H7 (cell line): ENCODE measurements around the gene KIF19. TPM values are rescaled to one million over a fixed set of nuclear protein-coding genes. Genes with fewer than 3 reads are reported as not detected.
A peak's percentile ranks its signal among the peaks of the same experiment; 100 is the strongest.

Source experiments
- DNase-seq: peaks from one replicate; pipeline ENCODE4 v3.0.0; 2012
- H3K27me3 ChIP-seq: 2 replicates; pipeline ENCODE4 v1.6.0; 2011; ENCODE audit warnings: mild to moderate bottlenecking, low read length; ENCODE audit not compliant: control insufficient read depth, insufficient read depth
- H3K36me3 ChIP-seq: replicated peaks from 2 replicates; pipeline ENCODE4 v1.5.1; 2011; ENCODE audit warnings: low read length; ENCODE audit not compliant: control insufficient read depth, insufficient read depth
- H3K4me3 ChIP-seq: 2 replicates; pipeline ENCODE4 v1.5.1; 2011; ENCODE audit warnings: low read depth, mild to moderate bottlenecking, control low read depth, low read length, moderate library complexity; ENCODE audit not compliant: insufficient read depth
- total RNA-seq: library from RNA; depleted of rRNA; stranded (reverse); fragments of >200 nt; shearing (Covaris generic); gene quantifications from 2 replicates; pipeline ENCODE4 v1.2.3, GENCODE V29; 2014

Gene KIF19
- total RNA-seq, 1 experiment from 2014 or later = 0.52 TPM

DNA sequence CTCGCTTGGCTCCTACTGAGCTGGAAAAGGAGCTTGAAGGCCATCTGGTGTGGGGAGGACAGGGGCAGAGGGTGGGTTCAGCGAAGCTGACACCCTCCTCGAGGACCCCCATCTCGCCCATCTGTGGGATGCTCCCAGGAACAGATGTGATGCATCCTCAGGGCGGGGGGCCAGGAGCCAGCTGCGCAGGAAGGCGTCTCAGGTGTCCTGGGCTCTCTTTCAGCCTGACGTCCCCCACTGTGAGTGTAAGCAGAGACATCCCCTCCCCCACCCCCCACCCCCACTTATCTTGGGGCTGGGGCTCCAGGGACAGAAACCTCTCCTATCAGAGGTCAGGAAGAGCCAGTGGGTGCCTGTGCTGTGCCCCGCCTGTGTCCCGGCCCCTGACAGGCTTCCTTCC is 16.2 kb downstream of the KIF19 start:
- H3K36me3 ChIP-seq = no peaks in the 10 kb centered on the region
- peak; percentile 75 for DNase-seq
- no peak overlapping the region for H3K4me3 ChIP-seq
- no peaks in the 10 kb centered on the region for H3K27me3 ChIP-seq

- no peak overlapping the region for H3K4me3 ChIP-seq
- no peaks in the 10 kb centered on the region for H3K36me3 ChIP-seq
- DNase-seq = no peak
- H3K27me3 ChIP-seq = no peaks in the 10 kb centered on the region
These were observed 17.1 kb downstream of the KIF19 start for GRCh38 chr17:74343121-74343520.

DNA sequence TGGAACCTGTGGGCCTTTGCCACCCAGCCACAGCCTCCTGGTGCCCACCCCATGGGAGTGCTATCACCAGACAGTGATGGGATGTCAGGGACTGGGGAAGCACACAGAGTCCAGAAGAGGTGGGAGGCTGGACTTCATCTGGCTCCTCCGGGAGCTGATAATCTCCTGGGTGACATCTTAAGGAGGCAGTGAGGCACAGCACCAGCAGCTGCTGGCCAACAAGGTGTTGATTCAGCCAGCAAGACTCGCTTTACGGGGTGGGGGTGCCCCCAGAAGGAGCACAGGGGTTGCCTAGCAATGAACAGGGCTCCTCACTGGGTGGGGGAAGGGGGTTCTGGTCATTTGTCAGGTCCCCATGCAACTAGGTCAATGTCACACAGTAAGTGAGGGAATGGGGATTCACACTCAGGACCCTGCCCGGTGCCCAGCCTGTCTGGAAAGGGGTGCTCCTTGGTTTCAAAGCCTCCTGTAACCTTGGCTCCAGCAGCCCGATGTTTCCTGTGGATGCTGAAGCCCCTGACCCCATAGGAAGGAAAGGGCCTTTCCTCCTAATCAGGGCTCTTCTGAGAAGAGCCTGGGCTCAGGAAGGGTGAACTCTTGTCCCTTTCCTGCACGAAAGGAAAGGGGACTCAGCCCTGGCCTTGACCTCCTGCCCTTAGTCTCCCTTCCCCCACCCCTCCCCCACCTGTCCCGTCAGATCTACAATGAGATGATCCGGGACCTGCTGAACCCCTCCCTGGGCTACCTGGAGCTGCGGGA is 17.7 kb downstream of the KIF19 start:
- no peak for DNase-seq
- Histone ChIP-seq H3K4me3 (no peak overlapping the region), H3K27me3 (no peaks in the 10 kb centered on the region), H3K36me3 (no peaks in the 10 kb centered on the region)

GRCh38 chr17:74344658-74345057 is 18.6 kb downstream of the KIF19 start:
- DNase-seq = peak; percentile 66
- Histone ChIP-seq H3K27me3 (no peaks in the 10 kb centered on the region), H3K36me3 (no peaks in the 10 kb centered on the region), H3K4me3 (no peak overlapping the region)

DNA sequence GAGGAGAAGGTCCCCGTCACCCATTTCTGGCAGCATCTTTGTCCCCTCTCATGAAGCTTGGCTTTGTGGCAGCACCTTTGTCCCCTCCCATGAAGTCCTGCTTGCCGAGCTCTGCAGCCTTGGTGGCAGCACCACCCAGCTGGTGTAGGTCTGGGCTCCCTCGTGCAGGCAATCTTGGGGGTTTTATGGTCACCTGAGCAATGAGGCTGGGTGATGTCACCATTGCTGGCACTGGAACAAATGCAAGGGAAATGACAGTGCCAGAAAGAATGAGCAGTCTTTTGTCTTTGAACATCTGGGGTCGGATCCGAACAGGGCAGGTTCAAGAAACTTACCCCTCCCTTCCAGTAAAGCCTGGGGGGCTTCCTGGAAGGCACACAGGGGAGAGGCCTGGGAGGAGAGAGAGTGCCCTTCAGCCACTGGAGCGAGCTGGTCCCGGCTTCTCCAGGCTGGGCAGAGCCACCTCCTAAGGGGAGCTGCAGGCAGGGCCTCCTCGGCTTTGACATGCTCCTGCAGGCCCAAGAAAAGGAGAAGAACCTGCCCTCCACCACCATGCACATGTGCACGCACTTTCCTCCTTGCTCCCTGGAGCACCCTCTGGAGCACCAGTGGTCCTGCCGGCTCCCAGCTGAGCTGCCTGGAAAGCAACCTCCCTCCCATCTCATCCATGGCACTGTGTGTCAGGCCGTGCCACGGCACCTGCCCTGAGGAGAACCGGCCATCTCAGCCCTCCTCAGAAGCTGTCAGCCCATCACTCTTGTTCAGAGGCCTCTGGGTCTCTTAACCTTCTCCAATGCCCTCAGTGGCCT is 19.6 kb downstream of the KIF19 start:
- no peaks in the 10 kb centered on the region for H3K36me3 ChIP-seq
- H3K27me3 ChIP-seq = peaks cover under 1% of the 10 kb centered on the region; the same call in 1 of the 2 replicates
- H3K4me3 ChIP-seq = no peak overlapping the region
- no peak for DNase-seq

DNA sequence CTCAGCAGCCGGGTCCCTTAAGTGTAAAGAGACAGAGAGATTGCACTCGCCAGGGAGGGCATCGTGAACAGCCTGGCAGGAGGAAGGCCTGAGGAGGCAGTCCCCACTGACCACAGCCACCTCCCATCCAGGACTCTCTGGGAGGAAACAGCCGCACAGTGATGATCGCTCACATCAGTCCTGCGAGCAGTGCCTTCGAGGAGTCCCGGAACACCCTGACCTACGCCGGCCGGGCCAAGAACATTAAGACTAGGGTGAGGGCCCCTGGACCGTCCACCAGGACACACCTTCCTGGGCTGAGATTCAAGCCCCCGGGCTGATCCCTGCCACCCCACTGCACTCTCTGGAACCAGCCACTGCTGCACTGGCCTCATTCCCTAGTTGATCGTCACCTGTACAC is 21.6 kb downstream of the KIF19 start:
- no peaks in the 10 kb centered on the region for H3K36me3 ChIP-seq
- H3K27me3 ChIP-seq = peaks cover 21% of the 10 kb centered on the region
- H3K4me3 ChIP-seq = no peak overlapping the region
- no peak for DNase-seq

DNA sequence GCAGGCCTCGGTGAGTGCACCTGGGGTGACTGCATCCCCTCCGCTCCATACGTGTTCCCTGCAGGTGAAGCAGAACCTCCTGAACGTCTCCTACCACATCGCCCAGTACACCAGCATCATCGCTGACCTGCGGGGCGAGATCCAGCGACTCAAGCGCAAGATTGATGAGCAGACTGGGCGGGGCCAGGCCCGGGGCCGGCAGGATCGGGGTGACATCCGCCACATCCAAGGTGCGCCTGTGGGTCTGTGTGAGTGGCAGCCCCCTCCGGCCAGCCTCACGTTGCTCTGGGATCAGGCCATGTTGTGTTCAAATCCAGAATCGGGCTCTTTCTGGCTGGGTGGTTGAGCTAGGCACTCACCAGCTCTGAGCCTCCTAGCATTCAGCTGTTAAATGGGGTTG is 23.1 kb downstream of the KIF19 start:
- peaks cover 30% of the 10 kb centered on the region for H3K27me3 ChIP-seq
- no peak overlapping the region for H3K4me3 ChIP-seq
- no peak for DNase-seq
- H3K36me3 ChIP-seq = no peaks in the 10 kb centered on the region

DNA sequence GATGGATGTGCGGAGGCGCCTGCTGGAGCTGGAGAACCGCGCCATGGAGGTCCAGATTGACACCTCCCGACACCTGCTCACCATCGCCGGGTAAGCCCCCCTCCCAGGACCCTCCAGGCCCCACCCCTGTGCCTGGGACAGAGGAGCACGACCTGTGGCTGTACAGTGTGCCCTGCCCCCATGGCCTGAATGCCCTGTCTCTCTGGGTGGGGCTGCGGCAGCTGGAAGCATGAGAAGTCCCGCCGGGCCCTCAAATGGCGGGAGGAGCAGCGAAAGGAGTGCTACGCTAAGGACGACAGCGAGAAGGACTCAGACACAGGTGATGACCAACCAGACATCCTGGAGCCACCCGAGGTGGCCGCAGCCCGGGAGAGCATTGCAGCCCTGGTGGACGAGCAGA is 24.5 kb downstream of the KIF19 start:
- no peak for DNase-seq
- Histone ChIP-seq H3K4me3 (no peak overlapping the region), H3K27me3 (peaks cover 30% of the 10 kb centered on the region), H3K36me3 (no peaks in the 10 kb centered on the region)

GRCh38 chr17:74351552-74352210 is 25.7 kb downstream of the KIF19 start:
- H3K27me3 ChIP-seq = peaks cover 34% of the 10 kb centered on the region
- DNase-seq = peak; percentile 95
- H3K36me3 ChIP-seq = no peaks in the 10 kb centered on the region
- H3K4me3 ChIP-seq = peak overlapping the region; percentile 28

DNA sequence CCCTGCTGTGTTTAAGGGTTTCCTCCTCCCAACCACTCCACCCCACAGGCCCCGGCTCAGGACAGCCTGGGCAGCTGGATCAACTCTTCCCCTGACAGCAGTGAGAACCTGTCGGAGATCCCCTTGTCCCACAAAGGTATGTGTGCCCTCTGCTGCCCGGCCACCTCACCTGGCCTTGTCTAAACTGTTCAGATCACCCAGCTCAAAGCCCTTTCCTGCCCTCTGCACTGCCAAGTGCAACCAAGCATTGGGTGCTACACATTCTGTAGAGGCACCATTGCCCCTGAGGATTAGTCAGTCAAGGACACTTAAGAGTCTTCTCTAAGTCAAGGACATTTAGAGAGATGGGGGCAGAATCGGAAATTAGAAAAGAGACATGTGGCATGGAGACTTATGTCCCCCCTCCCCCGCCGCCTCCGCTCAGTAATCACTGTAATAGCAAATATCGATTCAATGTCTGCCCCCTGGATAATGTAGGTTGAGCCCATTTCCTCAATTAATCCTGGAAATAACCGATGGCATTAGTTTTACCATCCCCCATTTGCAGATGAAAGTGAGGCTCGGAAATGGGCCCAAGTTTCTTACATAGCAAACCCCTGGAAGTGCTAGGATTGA is 27.5 kb downstream of the KIF19 start:
- Histone ChIP-seq H3K36me3 (no peaks in the 10 kb centered on the region), H3K4me3 (no peak overlapping the region), H3K27me3 (peaks cover 40% of the 10 kb centered on the region)
- no peak for DNase-seq

DNA sequence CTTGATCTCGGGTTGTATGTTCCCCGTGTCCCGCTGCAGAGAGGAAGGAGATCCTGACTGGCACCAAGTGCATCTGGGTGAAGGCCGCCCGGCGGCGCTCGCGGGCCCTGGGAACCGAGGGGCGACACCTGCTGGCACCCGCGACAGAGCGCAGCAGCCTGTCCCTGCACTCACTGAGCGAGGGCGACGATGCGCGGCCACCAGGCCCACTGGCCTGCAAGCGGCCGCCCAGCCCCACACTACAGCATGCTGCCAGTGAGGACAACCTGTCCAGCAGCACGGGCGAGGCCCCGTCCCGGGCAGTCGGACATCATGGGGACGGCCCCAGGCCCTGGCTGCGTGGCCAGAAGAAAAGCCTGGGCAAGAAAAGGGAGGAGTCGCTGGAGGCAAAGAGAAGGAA is 28.1 kb downstream of the KIF19 start:
- H3K4me3 ChIP-seq = no peak overlapping the region
- DNase-seq = peak; percentile 96
- peaks cover 40% of the 10 kb centered on the region for H3K27me3 ChIP-seq
- H3K36me3 ChIP-seq = no peaks in the 10 kb centered on the region

- Histone ChIP-seq H3K27me3 (peaks cover 40% of the 10 kb centered on the region), H3K36me3 (no peaks in the 10 kb centered on the region), H3K4me3 (no peak overlapping the region)
- DNase-seq = no peak
These were observed 28.5 kb downstream of the KIF19 start for GRCh38 chr17:74354561-74354960.

DNA sequence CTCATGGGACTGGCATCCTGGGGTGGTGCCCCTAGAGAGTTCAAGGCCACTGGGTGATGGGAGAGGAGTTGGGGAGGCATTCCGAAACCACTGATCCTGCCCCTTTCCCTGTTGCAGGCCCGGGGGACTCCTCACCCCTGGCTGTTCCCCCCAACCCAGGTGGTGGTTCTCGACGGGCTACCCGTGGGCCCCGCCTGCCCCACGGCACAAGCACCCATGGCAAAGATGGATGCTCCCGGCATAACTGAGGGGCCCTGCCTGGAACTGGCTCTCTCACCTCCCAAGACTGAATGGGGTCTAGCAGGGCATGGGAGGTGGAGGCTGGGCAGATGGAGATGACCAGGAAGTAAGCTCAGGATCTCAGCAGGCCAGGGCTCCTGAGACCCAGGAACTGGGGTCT is 29.0 kb downstream of the KIF19 start:
- no peak for DNase-seq
- Histone ChIP-seq H3K4me3 (no peak overlapping the region), H3K27me3 (peaks cover 40% of the 10 kb centered on the region), H3K36me3 (no peaks in the 10 kb centered on the region)

DNA sequence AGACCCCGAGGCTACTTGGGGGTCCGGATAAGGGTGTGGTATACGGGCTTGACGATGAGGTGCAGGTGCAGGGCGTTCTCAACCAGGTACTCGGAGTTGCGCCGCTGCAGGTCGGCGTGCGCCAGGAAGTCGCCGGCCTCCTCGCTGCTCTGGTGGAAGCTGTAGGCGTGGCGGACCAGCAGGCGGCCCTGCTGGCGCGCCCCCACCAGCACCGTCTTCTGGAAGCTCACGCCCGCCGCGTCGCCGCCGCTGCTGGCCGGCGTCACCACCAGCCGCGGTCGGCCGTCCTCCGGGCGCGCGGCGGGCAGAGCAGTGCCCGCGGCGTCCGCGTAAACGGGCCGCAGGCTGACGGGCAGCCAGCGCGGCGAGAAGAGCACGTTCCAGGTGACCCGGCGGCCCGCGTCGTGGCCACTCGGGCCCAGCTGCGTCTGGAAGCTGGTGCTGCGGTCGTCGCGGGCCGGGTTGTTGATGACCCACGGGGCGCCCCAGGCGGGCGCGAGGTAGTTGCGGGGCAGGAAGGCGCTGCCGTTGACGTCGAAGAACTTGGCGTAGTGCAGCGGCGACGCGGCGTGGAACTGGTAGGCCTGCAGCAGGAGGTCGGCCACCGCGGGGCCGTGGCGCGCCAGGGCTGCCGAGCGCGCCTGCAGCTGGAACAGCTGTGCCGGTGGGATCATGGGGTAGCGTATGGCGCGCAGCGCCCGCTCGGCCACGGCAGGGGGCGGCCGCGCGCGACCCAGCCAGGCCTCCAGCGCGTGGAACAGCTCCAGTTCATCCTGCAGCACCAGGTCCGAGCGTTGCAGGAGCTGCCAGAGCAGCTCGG is 30.8 kb downstream of the KIF19 start:
- Histone ChIP-seq H3K4me3 (peak overlapping the region; percentile 27; the same call in 1 of the 2 replicates), H3K27me3 (peaks cover 27% of the 10 kb centered on the region), H3K36me3 (no peaks in the 10 kb centered on the region)
- DNase-seq = peak; percentile 86
